CD4-positive, alpha-beta T cell treated with Interleukin-17A for 1 hour (primary cell): Measurements from ENCODE around the gene GALE.
"Not testable (repeated sequence)": the region's sequence is repeated elsewhere in the genome, so short reads cannot be mapped to it uniquely, and the experiment has no call there.

Experiments used
- DNase-seq: peaks from one replicate; pipeline ENCODE4 v3.0.0-alpha.2; 2020

The GALE gene

GRCh38 chr1:23807453-23807852, 6.9 kb upstream of the GALE start:
- no peak for DNase-seq

DNA sequence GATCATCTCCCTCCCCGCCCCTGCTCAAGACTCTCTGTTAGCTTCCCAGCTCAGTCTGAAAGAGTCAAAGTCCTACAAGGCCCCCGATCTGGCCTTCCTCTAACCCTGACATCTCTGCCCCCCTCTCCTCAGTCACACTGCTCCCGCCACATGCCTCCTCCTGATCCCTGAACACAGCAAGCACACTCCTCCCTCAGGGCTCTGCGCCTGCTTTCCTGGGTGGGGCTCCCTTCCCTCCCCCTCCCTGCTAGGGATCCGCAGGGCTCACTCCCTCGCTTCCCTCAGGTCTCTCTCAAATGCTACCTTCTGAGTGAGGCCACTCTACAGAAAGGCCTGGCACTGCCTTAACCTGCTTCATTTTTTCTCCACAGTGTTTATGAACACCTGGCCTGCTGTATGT, 5.7 kb upstream of the GALE start:
- DNase-seq = no peak

DNA sequence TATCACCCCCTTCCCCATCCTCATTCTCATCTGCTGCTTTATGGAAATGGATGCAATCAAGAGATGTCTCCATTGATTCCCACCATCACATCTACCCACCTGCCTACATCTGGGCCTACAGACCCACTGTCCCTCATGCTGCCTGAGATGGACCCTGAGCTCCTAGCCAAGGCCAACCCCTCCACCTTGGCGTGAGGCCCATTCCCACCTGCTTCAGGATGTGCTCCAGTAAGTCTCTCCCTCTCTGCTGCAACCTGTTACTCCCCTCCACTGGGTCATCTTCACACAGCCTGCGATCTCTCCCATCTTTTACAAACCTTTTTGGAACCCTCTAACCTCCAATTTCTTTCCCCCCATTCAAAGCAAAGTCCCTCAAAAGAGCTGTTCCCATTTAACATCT, 4.5 kb upstream of the GALE start:
- DNase-seq = no peak

DNA sequence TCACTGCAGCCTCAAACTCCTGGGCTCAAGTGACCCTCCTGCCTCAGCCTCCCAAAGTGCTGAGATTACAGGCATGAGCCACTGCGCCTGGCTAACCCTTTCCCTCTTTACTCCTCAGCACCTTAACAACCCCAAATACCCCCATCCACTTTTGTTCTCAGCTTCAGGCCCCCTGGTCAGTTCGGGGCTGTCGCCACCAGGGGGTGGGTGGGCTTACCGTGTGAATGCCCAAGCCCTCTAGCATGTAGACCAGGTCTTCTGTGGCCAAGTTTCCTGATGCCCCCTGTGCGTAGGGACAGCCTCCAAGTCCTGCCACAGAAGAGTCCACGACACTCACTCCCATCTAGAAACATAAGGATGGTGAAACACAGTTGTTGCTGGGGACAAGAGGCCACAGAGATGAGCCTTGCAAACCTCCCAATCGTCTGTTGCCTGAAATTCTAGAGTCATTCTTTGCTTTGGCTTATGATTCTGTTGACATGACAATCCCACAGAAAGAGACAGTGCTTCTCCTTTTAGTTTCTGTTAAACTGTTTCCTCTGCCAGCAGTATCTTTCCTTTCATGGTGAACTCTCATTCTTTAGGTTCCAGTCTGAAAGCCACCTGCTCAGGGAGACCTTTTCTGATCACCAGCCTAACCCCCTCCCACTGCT, 3.8 kb upstream of the GALE start:
- DNase-seq = no peak

- DNase-seq = no peak
Measured at GRCh38 chr1:23803674-23804073, 3.1 kb upstream of the GALE start.

DNA sequence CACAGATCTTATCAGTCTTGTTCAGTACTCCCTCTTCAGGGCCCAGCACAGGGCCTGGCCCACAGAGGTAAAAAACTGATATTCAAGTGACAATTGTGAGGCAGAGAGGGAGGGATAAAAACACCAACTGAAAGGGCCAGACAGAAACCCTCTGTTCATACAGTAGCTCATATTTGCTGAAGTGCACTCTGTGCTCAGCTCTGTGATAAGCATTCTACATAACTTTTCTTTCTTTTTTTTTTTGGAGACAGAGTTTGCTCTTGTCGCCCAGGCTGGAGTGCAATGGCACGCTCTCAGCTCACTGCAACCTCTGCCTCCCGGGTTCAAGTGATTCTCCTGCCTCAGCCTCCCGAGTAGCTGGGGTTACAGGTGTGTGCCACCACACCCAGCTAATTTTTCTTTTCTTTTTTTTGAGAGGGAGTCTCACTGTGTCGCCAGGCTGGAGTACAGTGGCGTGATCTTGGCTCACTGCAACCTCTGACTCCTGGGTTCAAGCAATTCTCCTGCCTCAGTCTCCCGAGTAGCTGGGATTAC, 2.3 kb upstream of the GALE start:
- DNase-seq = not testable (repeated sequence)

DNA sequence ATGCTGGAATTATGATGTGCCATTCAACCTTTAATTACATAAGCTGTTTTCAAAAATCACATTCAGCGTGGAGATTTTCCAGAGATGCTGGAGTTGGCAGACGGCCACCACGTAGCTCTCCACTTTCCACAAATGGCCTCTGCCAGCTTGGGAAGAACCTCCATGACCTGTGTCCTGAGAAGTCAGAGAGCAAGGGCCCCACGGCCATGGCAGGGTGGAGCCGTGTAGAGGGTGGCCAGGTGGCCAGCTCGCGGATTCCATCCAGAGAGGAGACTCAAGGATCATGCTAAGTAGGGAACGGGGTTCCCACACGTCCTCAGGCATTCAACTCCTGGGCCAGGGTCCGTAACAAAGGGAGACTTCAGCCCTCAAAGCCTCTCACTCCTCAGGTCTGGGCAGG, 1.3 kb upstream of the GALE start:
- DNase-seq = no peak

DNA sequence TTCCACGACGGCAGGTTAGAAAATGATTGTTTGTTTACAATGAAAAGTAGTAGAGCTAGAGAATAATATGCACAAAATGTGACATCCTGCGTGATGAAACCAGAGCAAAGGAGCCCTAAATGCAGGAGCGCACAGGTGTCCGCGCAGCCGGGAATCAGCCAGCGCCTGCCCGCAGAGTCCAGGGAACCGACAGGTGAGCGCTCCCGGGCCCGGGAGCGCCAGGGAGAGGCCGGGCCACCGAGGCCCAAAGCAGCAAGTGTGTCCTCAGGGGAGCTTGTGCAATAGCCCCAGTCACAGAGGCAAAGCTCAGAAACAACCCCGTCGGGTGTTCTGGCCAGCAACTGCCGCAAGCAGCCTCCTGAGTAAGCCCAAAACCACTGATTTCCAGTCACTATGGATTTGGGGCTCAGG, 789 bp upstream of the GALE start:
- DNase-seq = no peak

DNA sequence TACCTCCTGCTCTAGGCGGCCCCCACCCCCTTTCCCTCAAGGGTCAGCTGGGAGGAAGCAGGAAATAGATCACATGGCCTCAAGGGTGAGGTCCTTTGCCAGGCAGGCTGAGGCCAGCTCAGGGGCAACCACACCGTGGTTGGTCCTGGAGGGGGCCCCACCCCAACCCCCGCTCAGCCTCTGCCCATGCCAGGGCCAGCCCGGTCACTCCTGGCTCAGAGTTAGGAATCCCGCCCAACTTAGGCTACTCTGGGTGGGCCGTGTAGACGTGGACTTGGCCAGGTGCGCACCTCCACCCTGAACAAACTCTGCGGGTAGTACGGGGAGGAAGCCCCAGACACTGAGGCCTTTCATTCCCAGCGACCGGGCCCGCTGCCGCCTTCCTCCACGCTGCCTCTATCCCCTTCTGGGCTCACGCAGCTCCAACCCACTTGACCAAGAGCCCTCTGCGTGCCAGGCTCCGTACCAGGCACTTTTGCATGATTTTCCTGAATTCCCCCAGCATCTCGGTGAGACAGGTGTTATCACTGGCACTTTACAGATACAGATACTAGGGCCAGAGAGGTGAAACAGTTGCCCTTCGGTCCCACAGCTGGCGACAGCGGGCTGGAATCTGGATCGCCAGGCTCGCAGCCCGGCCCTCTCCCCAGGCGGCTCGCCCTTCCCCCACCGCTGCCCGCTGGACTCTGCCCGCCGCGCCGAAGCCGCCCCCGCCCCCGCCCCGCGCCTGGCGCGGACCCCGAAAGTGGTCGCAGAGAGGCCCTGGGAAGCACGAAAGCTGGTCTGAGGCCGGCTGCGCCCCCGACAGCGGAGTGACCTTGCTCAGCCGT, 769 bp downstream of the GALE start:
- DNase-seq = peak; percentile 45

GRCh38 chr1:23799255-23799569, 1.3 kb downstream of the GALE start:
- DNase-seq = no peak

DNA sequence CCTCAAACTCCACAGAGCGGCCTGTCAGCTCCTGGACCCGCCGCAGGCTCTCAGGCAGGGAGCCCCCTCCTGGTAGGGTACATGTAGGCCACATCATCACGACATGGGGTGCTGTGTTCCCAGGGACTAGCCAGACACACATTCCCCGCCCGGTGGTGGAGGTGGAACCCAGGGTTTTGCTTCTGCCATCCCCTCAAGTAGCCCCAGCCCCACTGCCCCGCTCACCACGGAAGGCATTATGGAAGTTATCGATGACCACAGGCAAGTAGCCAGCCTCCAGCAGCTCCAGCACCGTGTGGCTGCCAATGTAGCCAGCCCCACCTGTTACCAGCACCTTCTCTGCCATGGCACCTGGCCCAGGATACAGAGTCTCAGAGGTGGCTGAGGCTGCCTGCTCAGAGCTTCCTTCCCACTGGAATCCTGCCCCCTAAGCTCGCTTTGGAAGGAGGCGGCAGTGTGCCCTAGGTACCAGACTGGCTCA, 1.9 kb downstream of the GALE start:
- DNase-seq = no peak

- no peak for DNase-seq
Measured at GRCh38 chr1:23797478-23798448, 2.8 kb downstream of the GALE start.

DNA sequence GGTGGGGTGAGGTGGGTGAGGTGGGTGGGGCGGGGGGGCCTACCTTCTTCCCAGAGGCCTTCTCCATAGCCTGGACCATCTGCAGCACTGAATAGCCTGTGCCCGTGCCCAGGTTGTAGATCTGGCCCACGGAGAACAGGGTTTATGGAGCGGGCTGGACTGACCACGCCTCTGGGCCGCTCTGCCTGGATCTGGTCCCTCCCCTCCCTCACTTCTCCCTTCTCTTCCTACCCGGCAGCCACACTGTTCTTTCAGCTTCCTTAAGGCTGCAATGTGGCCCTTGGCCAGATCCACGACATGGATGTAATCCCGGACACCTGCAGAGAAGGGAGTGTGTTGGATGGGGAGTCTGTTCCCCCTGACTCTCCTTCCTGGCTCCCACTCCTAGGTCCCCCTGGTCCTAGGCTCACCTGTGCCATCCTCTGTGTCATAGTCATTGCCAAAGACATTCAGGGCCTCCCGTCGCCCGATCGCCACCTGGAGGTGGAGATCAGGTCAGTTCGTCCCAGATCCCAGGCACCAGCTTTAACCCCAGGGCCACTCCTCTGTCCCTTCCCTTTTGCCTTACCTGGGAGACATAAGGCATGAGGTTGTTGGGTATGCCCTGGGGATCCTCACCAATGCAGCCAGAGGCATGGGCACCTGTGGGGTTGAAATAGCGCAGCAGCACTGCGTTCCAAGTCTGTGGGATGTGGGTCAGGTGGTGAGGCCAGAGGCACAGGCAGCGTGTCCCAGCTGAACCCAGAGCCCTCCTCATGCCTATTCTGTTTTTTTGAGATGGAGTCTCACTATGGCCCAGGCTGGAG, 3.9 kb downstream of the GALE start:
- no peak for DNase-seq

GRCh38 chr1:23795676-23796465, 4.7 kb downstream of the GALE start:
- DNase-seq = no peak

GRCh38 chr1:23794732-23795182, 5.8 kb downstream of the GALE start:
- DNase-seq = not testable (repeated sequence)

DNA sequence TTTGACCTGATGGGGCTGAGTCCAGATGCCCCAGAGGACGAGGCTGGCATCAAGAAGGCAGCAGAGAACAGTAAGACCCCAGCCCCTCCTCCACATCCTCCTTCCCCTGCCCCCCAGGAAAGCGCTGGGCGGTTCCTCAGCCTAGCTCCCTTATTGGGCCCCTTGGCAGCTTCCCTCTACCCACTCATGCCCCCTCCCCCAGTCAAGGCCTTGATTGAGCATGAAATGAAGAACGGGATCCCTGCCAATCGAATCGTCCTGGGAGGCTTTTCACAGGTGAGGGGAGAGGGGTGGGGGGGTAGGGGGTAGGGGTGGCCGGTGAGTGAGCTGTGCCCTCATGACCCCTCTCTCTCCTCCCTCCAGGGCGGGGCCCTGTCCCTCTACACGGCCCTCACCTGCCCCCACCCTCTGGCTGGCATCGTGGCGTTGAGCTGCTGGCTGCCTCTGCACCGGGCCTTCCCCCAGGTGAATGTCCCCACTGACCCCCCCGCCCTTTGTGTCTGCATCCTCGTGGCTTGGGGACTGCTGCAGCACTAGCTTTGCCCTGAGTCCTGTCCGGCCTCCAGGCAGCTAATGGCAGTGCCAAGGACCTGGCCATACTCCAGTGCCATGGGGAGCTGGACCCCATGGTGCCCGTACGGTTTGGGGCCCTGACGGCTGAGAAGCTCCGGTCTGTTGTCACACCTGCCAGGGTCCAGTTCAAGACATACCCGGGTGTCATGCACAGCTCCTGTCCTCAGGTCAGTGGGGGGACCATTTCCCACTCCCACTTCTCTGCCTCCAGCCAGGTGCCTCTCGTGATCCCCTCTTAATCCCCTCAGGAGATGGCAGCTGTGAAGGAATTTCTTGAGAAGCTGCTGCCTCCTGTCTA, 6.5 kb downstream of the GALE start:
- no peak for DNase-seq

GRCh38 chr1:23793018-23793781, 7.4 kb downstream of the GALE start:
- DNase-seq = peak; percentile 53

GRCh38 chr1:23792151-23792945, 8.2 kb downstream of the GALE start:
- DNase-seq = no peak
